ENCODE measurements around the gene WDR31.

The WDR31 gene

DNA sequence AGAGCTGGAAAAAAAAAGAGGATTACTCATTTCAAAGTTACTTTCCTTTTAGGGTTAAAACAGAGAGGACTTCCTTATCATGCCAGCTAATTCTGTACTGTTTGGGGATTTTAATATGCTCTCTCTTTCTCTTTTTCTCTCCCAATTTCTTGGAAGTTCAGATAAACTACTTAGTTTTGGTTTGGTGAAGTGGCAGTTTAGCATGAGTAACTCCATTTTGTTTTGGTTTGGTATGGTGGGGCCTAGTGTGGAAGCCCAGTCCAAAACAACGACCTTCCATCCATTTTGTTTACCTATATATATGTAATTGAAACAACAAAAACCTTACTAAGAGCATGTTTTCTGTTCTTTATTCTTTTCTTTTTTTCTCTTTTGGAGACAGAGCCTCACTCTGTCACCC lies 5.6 kb upstream of the WDR31 start:
- TF ChIP-seq, protein P1, sequence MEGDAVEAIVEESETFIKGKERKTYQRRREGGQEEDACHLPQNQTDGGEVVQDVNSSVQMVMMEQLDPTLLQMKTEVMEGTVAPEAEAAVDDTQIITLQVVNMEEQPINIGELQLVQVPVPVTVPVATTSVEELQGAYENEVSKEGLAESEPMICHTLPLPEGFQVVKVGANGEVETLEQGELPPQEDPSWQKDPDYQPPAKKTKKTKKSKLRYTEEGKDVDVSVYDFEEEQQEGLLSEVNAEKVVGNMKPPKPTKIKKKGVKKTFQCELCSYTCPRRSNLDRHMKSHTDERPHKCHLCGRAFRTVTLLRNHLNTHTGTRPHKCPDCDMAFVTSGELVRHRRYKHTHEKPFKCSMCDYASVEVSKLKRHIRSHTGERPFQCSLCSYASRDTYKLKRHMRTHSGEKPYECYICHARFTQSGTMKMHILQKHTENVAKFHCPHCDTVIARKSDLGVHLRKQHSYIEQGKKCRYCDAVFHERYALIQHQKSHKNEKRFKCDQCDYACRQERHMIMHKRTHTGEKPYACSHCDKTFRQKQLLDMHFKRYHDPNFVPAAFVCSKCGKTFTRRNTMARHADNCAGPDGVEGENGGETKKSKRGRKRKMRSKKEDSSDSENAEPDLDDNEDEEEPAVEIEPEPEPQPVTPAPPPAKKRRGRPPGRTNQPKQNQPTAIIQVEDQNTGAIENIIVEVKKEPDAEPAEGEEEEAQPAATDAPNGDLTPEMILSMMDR (conservative IDR thresholded peaks at IDR 0.05; ENCODE audit: low read length): no peak
- H3K4me3 ChIP-seq (ENCODE audit: low read length): no peak overlapping the region
- no peak for DNase-seq (ENCODE audit: low read depth)

DNA sequence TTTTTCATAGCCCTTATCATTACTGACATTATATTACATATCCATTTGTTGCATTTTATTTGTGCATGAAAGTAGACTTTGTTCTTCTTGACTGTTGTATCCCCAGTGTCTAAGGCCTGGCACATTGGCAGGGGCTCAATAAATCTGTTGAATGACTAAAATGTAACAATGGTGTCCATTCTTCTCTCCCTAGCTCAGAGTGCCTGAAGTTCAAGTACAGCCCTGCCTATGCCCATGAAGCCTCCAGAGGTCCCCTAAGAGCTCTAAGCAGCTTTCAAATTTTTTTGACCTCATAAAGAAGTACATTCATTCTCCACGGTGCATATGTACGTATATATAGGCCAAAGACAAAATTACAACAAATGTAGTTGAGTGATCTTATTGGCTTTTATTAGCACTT lies 5.1 kb upstream of the WDR31 start:
- no peak for DNase-seq (ENCODE audit: low read depth)
- no peak overlapping the region for H3K4me3 ChIP-seq (ENCODE audit: low read length)
- TF ChIP-seq, protein P1 (conservative IDR thresholded peaks at IDR 0.05; ENCODE audit: low read length): no peak

DNA sequence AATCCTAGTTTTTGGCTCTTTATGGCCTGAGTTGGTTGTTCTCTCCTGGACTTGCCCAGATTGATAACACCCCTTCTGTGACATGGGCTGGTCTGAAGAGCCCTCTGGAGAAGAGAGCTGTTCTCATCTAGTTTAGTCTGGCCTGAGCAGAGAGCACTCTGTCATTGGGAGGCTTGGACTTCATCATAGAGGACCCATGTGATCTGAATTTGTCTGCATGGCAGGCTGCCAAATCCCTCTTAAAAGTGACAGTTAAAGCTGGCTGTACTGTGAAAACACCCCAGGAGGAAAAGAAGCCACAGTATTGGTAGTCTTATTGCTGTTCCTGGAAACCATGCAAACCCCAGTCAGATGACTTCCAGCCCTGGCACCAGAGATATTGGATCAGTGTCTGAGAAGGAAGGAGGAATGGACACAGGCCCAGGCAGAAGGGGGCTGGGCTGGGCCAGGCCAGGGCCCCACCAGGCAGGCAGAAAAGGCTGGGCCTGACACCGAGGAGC lies 3.7 kb upstream of the WDR31 start:
- no peak overlapping the region for H3K4me3 ChIP-seq (ENCODE audit: low read length)
- TF ChIP-seq, protein P1 (conservative IDR thresholded peaks at IDR 0.05; ENCODE audit: low read length): no peak
- peak; percentile 35 for DNase-seq (ENCODE audit: low read depth)

DNA sequence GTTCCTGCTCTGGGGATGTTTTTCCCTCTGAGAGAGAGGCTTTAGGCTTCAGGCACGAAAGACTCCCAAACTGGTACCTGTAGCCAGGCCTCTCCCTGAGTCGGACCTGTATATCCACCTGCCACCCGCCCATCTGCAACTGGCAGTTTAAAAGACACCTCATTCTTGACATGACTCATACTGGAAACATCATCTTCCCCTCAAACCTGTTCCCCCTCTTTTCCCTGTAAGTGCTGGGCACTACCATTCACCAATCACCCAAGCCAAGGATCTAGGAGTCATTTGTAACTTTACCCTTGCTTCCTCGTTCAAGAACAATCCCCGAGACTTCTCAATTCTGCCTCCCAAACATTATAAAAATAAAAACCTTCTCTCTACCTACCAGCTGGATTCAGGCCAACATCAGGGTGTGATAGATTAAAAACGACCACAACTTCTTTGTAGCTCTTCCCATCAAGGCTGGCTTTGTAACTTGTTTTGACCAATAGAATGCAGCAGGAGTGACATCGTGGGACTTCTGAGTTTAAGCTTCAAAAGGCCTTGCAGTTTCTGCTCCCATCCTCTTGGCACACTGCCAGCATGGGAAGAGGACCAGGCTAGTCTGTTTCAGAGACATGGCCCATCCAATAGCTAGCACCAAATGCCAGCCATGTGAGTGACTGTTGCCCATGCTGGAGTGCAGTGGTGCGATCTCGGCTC lies 1.8 kb upstream of the WDR31 start:
- DNase-seq (ENCODE audit: low read depth): no peak
- no peak overlapping the region for H3K4me3 ChIP-seq (ENCODE audit: low read length)
- TF ChIP-seq, protein P1 (conservative IDR thresholded peaks at IDR 0.05; ENCODE audit: low read length): no peak

DNA sequence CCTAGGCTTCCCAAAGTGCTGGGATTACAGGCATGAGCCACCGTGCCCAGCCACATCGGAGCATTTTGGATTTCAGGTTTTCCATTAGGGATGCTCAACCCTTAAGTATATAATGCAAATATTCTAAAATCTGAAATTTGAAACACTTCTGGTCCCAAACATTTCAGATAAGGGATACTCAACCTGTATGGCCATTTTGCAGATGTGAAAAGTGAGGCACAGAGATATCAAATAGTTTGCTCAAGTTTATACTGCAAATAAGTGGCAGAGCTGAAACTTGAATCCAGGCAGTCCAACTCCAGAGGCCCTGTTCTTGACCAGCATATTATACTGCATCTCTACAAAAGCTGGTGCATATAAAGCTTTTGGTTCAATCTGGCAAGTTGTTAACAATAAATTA lies 2.4 kb downstream of the WDR31 start:
- H3K4me3 ChIP-seq (ENCODE audit: low read length): no peak overlapping the region
- no peak for DNase-seq (ENCODE audit: low read depth)
- TF ChIP-seq, protein P1 (conservative IDR thresholded peaks at IDR 0.05; ENCODE audit: low read length): no peak

DNA sequence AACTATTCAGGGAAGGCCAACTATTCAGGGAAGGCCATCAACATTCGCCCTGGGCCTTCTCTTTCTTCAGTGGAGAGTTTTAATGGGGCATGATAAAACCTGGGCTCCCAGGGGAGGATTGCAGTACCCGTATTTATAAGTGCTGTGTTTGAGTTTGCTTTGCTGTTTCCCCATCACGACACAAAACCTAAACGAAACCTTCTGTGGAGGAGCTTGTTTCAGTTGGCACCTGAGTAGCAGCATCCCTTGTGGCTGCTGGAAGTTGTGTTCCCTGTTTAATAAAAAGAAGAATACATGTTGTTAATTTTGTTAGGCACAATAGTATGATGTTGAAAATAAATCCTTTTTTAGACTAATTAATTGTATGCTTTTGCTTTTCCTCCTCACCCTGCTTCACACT lies 8.3 kb downstream of the WDR31 start:
- TF ChIP-seq, protein P1 (conservative IDR thresholded peaks at IDR 0.05; ENCODE audit: low read length): no peak
- H3K4me3 ChIP-seq (ENCODE audit: low read length): no peak overlapping the region
- DNase-seq (ENCODE audit: low read depth): no peak

DNA sequence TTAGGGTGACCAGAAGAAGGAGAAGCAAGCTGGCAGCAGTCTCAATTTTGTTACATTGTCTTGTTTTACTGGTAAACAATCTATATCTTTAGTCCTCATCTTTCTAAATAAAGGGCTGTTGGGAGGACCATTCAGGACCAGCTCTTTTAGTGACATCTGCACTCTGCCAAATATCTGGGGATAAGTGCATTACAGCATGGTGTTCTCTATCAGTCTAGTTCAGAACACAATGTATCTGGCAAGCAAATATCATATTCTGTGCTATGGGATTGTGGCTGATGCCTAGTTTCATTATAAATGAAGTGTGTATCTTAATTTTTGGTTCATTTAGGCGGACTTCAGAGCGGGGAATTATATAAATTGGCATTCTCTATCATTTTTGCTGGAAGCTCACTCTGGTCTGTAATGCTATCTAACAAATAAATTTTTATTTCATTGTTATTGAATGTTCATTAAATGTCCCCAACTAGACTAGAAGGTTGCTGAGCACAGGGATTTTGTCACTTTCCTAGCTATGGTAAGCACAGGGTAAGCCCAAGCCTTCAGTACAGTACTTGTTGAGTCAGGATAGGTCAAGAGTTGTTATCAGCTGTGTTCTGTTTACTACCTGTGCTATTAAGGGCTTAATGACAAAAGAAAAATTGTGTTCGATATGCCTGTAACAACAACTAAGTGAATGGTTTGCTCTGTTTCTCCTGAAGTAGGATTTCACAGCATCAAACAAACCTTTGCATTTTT lies 11.9 kb downstream of the WDR31 start:
- TF ChIP-seq, protein P1 (conservative IDR thresholded peaks at IDR 0.05; ENCODE audit: low read length): no peak
- H3K4me3 ChIP-seq (ENCODE audit: low read length): no peak overlapping the region
- DNase-seq (ENCODE audit: low read depth): no peak

Data from AG10803 (cell line).